KBM-7 (cell line): ENCODE measurements around the gene TRAF2.
"Not testable (repeated sequence)": the region's sequence is repeated elsewhere in the genome, so short reads cannot be mapped to it uniquely, and the experiment has no call there.

Experiments
- DNase-seq: peaks from one replicate; pipeline ENCODE4 v3.0.0-alpha.2; 2015
- in situ Hi-C: fragments of 300-500 bp; cut with MboI; formaldehyde crosslinking; loops from 2 replicates; pipeline ENCODE4 v1.14.3; 2020; ENCODE audit warnings: low sequenced_read_pairs, low pct_unique_long_range_greater_than_20kb, mixed read lengths

The TRAF2 gene

DNA sequence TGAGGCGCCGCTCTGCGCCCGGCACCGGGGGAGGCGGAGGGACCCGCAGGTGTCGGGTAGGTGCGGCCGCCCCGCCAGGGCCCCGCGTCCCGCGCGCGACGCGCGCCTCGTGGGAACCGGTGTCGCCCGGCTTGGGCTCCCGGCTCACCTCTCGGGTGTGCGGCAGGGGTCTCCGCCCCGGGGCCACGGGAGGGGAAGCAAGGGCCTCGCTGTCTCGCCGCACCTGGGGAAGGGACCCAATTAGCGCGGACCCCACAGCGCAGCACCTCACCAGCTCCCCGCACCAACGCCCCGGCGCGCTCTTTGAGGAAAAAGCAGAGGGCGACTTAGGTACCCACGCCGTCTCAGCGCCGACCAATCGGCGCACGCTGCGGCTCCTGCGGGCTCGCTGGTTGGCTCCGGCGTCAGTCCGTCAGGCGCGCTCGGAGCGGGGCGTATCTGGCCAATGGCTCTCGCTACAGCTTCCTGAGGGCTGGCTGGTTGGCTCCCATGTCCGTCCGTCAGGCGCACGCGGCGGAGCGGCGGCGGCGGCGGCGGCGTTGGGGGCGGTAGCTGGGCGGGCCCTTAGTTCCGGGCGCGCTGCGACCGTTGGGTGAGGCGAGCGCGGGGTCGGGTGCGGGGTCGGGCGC lies at the start of gene TRAF2:
TSS of gene TRAF2 (plus strand) at position 567 of the 629 bp plus-strand sequence. CDS start 12,225 bp downstream, outside the sequence.
- peak; percentile 99 for DNase-seq
- in situ Hi-C loops: no loop called here

DNA sequence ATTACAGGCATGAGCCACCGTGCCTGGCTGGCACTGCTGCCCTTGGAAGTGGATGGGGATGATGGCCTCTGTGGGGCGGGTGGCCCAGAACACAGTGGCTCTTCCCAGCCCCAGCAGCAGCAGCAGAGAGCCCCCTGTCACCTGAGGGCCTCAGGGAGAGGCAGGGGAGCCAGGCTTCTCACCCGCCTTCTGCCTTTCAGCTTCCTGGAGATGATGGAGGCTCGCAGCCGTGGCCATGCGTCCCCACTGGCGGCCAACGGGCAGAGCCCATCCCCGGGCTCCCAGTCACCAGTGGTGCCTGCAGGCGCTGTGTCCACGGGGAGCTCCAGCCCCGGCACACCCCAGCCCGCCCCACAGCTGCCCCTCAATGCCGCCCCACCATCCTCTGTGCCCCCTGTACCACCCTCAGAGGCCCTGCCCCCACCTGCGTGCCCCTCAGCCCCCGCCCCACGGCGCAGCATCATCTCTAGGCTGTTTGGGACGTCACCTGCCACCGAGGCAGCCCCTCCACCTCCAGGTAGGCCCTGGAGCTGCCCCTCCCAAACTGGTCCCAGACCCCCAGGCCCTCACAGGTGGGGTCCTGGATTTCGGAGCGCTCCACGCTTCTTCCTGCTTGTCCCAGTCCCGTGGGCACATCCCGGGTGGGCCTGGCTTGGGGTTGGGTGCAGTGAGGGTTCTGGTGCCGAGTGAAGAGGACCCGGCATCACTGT lies 49.0 kb upstream of the TRAF2 start:
- no peak for DNase-seq
- in situ Hi-C loops: no loop called here

GRCh38 chr9:136837856-136838277 lies 48.4 kb upstream of the TRAF2 start:
- in situ Hi-C loops, DNase-seq: not testable (repeated sequence)

DNA sequence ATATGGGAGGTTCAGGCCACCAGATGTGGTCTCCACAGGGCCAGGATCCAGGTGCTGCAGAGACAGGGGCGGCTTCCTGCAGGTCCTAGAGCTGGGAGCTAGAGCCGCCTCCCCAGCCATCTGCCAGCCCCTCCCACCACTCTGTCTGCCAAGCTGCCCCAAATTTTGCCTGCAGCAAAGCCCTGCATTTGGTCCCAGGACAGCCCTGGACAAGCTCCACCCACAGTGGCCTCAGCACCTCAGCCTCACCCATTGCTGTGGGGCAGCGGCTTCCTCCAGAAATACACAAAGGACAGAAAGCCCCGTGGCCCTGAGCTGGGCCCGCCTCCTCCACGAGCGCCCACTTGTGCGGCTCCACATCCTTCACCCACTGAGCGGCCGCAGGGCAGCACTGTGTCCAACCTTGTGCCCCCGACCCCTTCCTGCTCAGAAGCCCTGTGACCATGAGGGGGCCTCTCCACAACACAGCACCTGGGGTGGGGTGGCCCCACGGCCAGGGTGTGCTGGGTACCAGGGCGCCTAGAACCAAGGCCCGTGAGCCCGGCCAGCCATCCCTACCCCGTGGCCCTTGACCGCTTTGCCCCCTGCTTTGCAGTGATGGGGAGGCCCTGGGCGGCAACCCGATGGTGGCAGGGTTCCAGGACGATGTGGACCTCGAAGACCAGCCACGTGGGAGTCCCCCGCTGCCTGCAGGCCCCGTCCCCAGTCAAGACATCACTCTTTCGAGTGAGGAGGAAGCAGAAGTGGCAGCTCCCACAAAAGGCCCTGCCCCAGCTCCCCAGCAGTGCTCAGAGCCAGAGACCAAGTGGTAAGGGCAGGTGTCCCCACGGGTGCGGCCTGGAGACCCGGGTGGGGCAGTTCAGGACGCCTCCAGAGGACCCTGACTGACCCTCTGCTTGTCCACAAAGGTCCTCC lies 47.7 kb upstream of the TRAF2 start:
- in situ Hi-C loops: no loop called here
- DNase-seq: no peak

- DNase-seq: no peak
Observed at GRCh38 chr9:136839229-136840139, 46.8 kb upstream of the TRAF2 start.

DNA sequence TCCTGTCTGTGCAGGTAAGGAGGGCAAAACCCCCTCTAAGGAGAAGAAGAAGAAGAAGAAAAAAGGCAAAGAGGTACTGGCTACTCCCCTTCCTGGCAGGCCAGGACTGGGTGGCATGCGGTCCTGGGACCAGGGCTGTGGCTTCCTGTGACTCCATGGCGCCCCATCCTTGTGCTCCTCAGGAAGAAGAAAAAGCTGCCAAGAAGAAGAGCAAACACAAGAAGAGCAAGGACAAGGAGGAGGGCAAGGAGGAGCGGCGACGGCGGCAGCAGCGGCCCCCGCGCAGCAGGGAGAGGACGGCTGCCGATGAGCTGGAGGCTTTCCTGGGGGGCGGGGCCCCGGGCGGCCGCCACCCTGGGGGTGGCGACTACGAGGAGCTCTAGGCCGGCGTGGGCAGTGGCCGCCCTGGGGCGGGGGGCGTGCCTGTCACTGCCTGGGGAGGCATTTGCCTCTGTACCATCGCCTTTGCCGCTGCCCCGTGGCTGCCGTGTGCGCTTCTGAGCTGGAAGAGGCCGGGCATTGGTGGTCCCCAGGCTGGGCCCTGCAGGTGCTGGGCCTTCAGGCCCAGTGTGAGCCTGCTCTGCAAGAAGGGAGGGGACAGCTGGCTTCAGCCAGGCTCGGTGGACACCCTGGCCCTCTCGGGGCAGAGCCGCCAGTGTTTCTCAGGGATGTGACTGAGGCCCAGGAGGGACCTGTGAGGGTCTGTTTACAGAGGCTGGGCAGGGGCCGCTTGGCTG lies 46.0 kb upstream of the TRAF2 start:
- no peak for DNase-seq
- in situ Hi-C loops: no loop called here

More at GRCh38 chr9:136839229-136840139, 46.8 kb upstream of the TRAF2 start:
- in situ Hi-C loops: no loop called here

DNA sequence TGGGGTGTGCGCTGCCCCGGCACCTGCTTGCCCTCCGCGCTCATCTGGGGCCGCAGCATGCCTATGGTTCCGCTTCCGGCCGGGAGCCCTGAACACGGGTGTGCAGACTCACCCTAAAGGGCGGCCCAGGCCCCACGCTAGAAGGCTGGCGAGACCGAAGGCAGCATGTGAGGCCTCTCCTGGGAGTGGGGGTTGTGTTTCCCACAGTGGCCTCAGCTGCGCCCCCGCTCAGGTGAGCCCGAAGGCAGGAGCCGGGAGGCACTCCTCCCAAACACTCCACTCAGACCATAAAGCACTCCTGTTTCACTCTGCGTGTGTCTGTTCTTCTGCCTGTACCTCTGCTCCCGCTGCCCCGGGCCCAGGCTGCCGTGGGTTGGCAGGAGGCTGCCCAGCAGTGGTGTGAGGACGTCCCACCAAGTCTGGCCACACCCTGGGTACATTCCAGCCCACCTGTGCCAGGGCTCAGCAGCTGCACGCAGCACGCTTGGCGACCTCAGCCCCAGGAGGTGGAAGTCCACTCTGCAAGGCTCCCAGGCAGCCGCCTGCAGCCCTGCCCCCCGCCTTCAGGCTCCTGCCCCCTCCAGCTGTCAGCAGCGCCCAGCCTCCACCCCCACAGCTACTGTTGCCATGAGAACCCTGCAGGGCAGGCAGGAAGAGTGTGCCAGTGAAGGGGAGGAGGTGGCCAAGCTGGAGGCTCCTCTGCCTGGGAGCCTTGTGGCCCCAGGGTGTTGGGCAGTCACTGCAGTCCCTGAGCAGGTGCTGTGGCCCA lies 45.3 kb upstream of the TRAF2 start:
- in situ Hi-C loops: no loop called here
- DNase-seq: peak; percentile 43

DNA sequence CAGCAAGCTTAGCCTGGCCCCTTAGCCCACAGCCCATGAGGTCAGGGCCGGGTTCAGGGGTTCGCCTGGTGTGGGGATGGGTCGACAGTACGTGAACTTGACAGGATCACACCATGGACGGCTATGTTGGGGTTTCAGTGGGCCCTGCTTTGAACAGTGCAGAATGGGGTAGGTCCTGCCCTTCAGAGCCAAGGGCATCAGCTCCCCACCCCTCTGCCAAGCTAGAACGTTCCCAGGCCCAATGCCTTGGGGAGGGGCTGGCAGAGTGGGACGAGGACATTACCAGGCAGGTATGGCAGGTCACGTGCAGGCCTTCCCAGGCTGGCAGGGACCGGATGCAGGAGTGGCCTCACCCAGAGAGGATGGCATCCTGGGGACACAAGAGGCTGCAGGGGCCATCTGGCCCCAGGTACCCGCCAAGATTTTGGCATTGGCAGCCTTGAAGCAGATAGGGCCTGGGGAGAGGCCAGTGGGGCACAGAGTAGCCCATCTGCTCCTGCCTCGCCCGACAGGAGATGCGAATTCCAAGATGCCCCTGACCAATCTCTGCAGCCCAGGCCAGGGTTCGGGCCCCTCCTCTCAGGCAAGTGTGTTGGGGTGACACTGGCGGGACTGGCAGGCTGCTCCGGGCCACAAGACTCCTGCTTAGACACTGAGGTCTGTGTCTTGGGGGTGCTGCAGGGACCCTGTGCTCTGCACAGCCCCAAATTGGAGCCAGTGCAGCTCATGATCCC lies 44.5 kb upstream of the TRAF2 start:
- in situ Hi-C loops: not testable (repeated sequence)

GRCh38 chr9:136842380-136842948 lies 43.9 kb upstream of the TRAF2 start, which contains the start of gene AJM1:
TSS of gene AJM1 (plus strand) at chr9:136842478. CDS start at chr9:136844415, 1,937 bp downstream.
- DNase-seq: peak; percentile 84
- in situ Hi-C loops: not testable (repeated sequence)

More for the DNA sequence above, 44.5 kb upstream of the TRAF2 start:
- not testable (repeated sequence) for DNase-seq

GRCh38 chr9:136843159-136843800 lies 43.0 kb upstream of the TRAF2 start:
- in situ Hi-C loops: not testable (repeated sequence)

GRCh38 chr9:136843801-136844740 lies 42.2 kb upstream of the TRAF2 start:
- in situ Hi-C loops: not testable (repeated sequence)
- DNase-seq: peak; percentile 49

More at GRCh38 chr9:136843159-136843800, 43.0 kb upstream of the TRAF2 start:
- DNase-seq: not testable (repeated sequence)

DNA sequence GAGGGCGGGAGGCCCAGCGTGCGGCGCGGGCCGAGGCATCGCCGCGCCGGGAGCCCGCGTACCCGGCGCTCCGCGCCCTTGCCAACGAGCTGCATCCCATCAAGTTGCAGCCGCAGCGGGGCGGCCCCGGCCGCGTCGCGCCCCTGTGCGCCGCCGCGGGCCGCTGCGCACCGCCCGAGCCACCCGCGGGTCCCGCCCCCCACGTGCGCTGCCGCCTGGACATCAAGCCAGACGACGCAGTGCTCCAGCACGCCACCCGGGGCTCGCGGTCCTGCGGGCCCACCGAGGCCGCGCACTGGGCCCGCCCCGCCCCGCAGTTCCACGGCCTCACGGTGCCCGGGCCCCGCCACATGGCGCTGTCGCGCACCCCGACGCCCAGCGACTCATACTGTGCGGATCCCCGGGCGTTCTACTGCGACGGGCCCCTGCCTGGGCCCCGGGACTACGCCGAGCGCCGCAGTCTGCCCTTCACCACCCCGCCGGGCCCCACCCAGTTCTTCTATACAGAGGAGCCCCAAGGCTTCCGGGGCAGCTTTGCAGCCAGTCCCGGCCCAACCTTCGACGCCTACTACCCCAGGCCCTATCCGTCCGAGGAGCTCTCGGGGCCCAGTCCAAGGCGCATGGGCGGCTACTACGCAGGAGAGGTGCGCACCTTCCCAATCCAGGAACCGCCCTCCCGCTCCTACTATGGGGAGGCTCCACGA lies 41.4 kb upstream of the TRAF2 start:
- in situ Hi-C loops: no loop called here
- DNase-seq: no peak

- in situ Hi-C loops: no loop called here
- no peak for DNase-seq
Observed at GRCh38 chr9:136845465-136846260, 40.7 kb upstream of the TRAF2 start.
